Spleen (tissue), 11 donors: ENCODE results near the gene DRC3. TPM values are rescaled to one million over a fixed set of nuclear protein-coding genes. Genes with fewer than 3 reads are reported as not detected.

Experiments used
- DNase-seq: peaks from one replicate; pipeline ENCODE4 v3.0.0-alpha.2; 2020
- H3K27ac ChIP-seq, 8 donors: fragments of 200-600 bp; sonication (generic) in 7 of 8; 1 replicate in 4 of 8; 2 replicates in 4 of 8; pipeline versions ENCODE4 v1.5.0 to v1.8.0; 2016 to 2021; ENCODE audit warnings: inconsistent platforms in 4 of 8, mild to moderate bottlenecking in 4 of 8, moderate library complexity in 1 of 8
- H3K27me3 ChIP-seq, 7 donors: fragments of 200-600 bp; sonication (generic) in 6 of 7; replicated peaks in 1 of 7; 1 replicate in 4 of 7; 2 replicates in 3 of 7; pipeline versions ENCODE4 v1.5.0 to v1.8.0; 2016 to 2021; ENCODE audit warnings: inconsistent platforms in 3 of 7, mild to moderate bottlenecking in 1 of 7
- H3K36me3 ChIP-seq, 6 donors: fragments of 200-600 bp; sonication (generic) in 5 of 6; 1 replicate in 4 of 6; 2 replicates in 2 of 6; pipeline versions ENCODE4 v1.5.0 to v1.8.0; 2016 to 2021; ENCODE audit warnings: inconsistent platforms in 2 of 6
- H3K4me1 ChIP-seq, 6 donors: fragments of 200-600 bp; sonication (generic) in 5 of 6; 1 replicate in 3 of 6; 2 replicates in 3 of 6; pipeline versions ENCODE4 v1.5.0 to v1.8.0; 2016 to 2021; ENCODE audit warnings: inconsistent platforms in 3 of 6
- H3K4me3 ChIP-seq, 8 donors: fragments of 200-600 bp; sonication (generic) in 7 of 8; 1 replicate in 4 of 8; 2 replicates in 4 of 8; pipeline versions ENCODE4 v1.5.0 to v1.8.0; 2016 to 2021; ENCODE audit warnings: inconsistent platforms in 4 of 8, mild to moderate bottlenecking in 4 of 8, moderate library complexity in 2 of 8
- H3K9me3 ChIP-seq, 8 donors: fragments of 200-600 bp; sonication (generic) in 7 of 8; 1 replicate in 4 of 8; 2 replicates in 4 of 8; pipeline versions ENCODE4 v1.5.0 to v1.8.0; 2016 to 2021; ENCODE audit warnings: inconsistent platforms in 4 of 8
- CTCF ChIP-seq, 11 experiments: fragments of 200-600 bp in 7 of 11; fragments of 450-650 bp in 4 of 11; sonication (generic) in 4 of 11; IDR thresholded peaks in 8 of 11; conservative IDR thresholded peaks in 3 of 11; 1 replicate in 7 of 11; 2 replicates in 4 of 11; pipeline versions ENCODE4 v1.4.0 to v1.8.0; 2016 to 2021; ENCODE audit warnings: antibody characterized with exemption in 11 of 11, inconsistent platforms in 4 of 11, mild to moderate bottlenecking in 1 of 11
- POLR2A ChIP-seq, 3 donors: fragments of 450-650 bp; IDR thresholded peaks; one replicate each; pipeline ENCODE4 v1.5.1; 2017; ENCODE audit warnings: antibody characterized with exemption in 3 of 3, mild to moderate bottlenecking in 1 of 3
- POLR2AphosphoS5 ChIP-seq, 3 donors: sonication (generic); formaldehyde crosslinking; IDR thresholded peaks; one replicate each; pipeline ENCODE4 v1.5.1; 2017; ENCODE audit warnings: antibody characterized with exemption in 3 of 3
- WGBS, 5 donors: extraction: QIAGEN DNeasy Blood & Tissue Kit in 3 of 5; methylation state at CpG; one replicate each; pipeline versions ENCODE4 v1.1.5 to v1.1.7; 2013 to 2018; 5-methylcytosine and 5-hydroxymethylcytosine counted together
- intact Hi-C: fragments of 100-400 bp; cut with DNase I; formaldehyde crosslinking; loops from one replicate; pipeline ENCODE4 v1.15.0; 2023; ENCODE audit warnings: low total_unique reads
- polyA plus RNA-seq, 3 donors: library from polyadenylated mRNA; stranded (reverse); fragments of 200-250 nt; gene quantifications; one replicate each; pipeline ENCODE4 v1.2.1, GENCODE V29; 2013
- total RNA-seq, 7 donors: library from RNA; depleted of rRNA in 3 of 7; stranded (reverse); fragments of >200 nt in 3 of 7; fragmentation: NEBNext Ultra II Directional in 4 of 7; extraction: Animal tissue kit (Norgen Biotek cat#: 25700) in 4 of 7; gene quantifications; one replicate each; pipeline versions ENCODE4 v1.1.0 to v1.2.1, GENCODE V29; 2016 to 2021
- donor health status: healthy with polysubstance abuse.
- donor health status: DM: no; HTN: no; CAD: no; lungs with moderate emphysema.
- donor health status: DM: no; HTN: no; CAD: no.
- donor health status: Bipolar disorder and iron deficiency.
- donor health status: healthy.
- donor health status: DM: no; HTN: no; CAD: no.
- donor health status: DM: yes; HTN: yes; CAD: no.

Gene DRC3
- total and polyA plus RNA-seq, 10 donors = 0.37 to 7.3 (median 2.3) TPM

GRCh38 chr17:18045691-18046350, 73.2 kb downstream of the DRC3 start:
- TF ChIP-seq POLR2A (IDR thresholded peaks at IDR 0.05) (no peak), POLR2AphosphoS5 (IDR thresholded peaks at IDR 0.05) (no peak), CTCF (IDR thresholded peaks at IDR 0.05 in 8 of 11, conservative IDR thresholded peaks at IDR 0.05 in 3 of 11) (no peak)
- Histone ChIP-seq H3K4me3 (no peak overlapping the region), H3K4me1 (peaks cover 2 to 38% (median 12%) of the 10 kb centered on the region in 6 donors), H3K36me3 (peaks cover 0 to 55% (median 12%) of the 10 kb centered on the region in 6 donors), H3K9me3 (no peaks in the 10 kb centered on the region), H3K27me3 (no peaks in the 10 kb centered on the region), H3K27ac (no peak overlapping the region)
- 69 to 86% (median 81%) methylated on average over 3 of the region's 3 CpGs for WGBS, 5 donors
- intact Hi-C loops = no loop called here
- no peak for DNase-seq

- intact Hi-C loops = no loop called here
- peaks cover 2 to 99% (median 48%) of the 10 kb centered on the region in 6 donors for H3K36me3 ChIP-seq
- H3K27me3 ChIP-seq = no peaks in the 10 kb centered on the region
- DNase-seq = no peak
- H3K27ac ChIP-seq = no peak overlapping the region
- 95 to 98% (median 96%) methylated on average over 6 of the region's 6 CpGs for WGBS, 5 donors
- TF ChIP-seq CTCF (IDR thresholded peaks at IDR 0.05 in 8 of 11, conservative IDR thresholded peaks at IDR 0.05 in 3 of 11) (no peak), POLR2AphosphoS5 (IDR thresholded peaks at IDR 0.05) (no peak), POLR2A (IDR thresholded peaks at IDR 0.05) (no peak)
- H3K4me3 ChIP-seq = no peak overlapping the region
- no peaks in the 10 kb centered on the region for H3K9me3 ChIP-seq
- no peaks in the 10 kb centered on the region for H3K4me1 ChIP-seq
These were observed 82.9 kb downstream of the DRC3 start for GRCh38 chr17:18055597-18055996.

DNA sequence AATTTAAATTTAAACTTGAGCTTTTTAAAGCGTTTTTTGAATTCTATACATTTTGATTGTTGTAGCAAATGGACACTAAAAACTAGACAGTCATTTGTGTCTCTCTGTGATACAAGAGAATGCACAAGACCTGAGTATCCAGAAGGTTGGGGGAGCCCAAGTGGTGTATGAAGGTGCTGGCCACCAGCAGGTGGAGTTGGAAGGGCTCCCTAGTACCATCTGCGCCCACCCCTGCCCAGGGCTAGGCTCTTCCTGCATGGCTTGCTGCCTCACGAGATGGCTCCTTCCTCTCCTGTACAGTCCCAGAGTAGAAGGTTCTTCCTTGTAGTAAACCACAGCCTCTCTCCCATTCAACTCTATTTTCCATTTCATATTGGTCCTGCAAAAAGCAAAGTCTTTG, 83.6 kb downstream of the DRC3 start:
- Histone ChIP-seq H3K36me3 (peaks cover 2 to 99% (median 49%) of the 10 kb centered on the region in 6 donors), H3K27me3 (no peaks in the 10 kb centered on the region), H3K9me3 (no peaks in the 10 kb centered on the region), H3K27ac (no peak overlapping the region), H3K4me3 (no peak overlapping the region), H3K4me1 (no peaks in the 10 kb centered on the region)
- intact Hi-C loops = no loop called here
- TF ChIP-seq POLR2AphosphoS5 (IDR thresholded peaks at IDR 0.05) = no peak
- no peak for TF ChIP-seq CTCF (IDR thresholded peaks at IDR 0.05 in 8 of 11, conservative IDR thresholded peaks at IDR 0.05 in 3 of 11)
- no peak for TF ChIP-seq POLR2A (IDR thresholded peaks at IDR 0.05)
- WGBS, 5 donors = 74 to 83% (median 78%) methylated on average over 3 of the region's 3 CpGs
- no peak for DNase-seq

- H3K36me3 ChIP-seq = peaks cover 0 to 100% (median 66%) of the 10 kb centered on the region in 6 donors
- H3K4me1 ChIP-seq = no peaks in the 10 kb centered on the region
- H3K27me3 ChIP-seq = no peaks in the 10 kb centered on the region
- no peak overlapping the region for H3K27ac ChIP-seq
- TF ChIP-seq CTCF (IDR thresholded peaks at IDR 0.05 in 8 of 11, conservative IDR thresholded peaks at IDR 0.05 in 3 of 11) (no peak), POLR2AphosphoS5 (IDR thresholded peaks at IDR 0.05) (no peak), POLR2A (IDR thresholded peaks at IDR 0.05) (no peak)
- 46 to 63% (median 59%) methylated on average over 5 of the region's 5 CpGs for WGBS, 5 donors
- intact Hi-C loops = no loop called here
- H3K9me3 ChIP-seq = no peaks in the 10 kb centered on the region
- no peak overlapping the region for H3K4me3 ChIP-seq
- DNase-seq = no peak
These were observed 86.6 kb downstream of the DRC3 start for GRCh38 chr17:18059283-18059682.
